Stimulated activated CD8-positive, alpha-beta memory T cell treated with anti-CD3 and anti-CD28 coated beads, Interleukin-2, amount 100 ng/mL, for 1 hour (primary cell): Measurements from ENCODE around the gene RGS1.

Experiments
- DNase-seq, 2 donors: peaks; one replicate each; pipeline ENCODE4 v3.0.0-alpha.2; 2020; ENCODE audit warnings: low read depth in 2 of 2

Gene RGS1

DNA sequence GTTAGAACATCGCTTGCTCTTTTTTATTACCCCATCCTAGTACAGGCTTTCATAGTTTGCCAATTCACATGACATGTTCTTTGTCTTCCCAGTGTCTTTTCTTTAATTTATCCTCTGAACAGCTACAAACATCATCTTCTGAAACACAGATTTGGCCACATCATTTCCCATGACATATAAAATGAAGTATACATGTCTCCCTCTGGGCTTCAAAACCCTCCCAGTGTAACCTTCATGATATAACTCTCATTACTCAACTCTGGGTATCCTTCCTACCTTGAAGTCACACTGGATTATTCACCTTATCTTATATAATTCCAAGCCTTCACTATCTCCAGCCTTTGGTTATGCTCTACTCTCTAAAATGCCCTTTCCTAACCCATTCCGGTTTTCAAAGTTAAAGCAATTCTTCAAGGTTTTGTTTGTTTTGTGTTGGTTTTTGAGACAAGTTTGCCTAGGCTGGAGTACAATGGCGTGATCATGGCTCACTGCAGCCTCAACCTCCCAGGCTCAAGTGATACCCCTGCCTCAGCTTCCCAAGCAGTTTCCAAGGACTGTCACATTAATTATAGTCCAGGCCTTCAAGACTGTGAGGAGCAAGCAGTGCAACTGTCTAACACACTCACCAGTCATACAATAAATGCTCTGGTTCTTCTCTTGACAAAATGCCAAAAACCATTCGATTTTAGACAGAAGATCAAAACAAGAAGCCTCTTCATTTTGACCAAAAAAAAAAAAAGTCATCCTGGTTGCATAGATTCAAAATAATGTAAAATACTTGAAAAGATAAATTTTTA lies 5.8 kb downstream of the RGS1 start:
- no peak for DNase-seq

DNA sequence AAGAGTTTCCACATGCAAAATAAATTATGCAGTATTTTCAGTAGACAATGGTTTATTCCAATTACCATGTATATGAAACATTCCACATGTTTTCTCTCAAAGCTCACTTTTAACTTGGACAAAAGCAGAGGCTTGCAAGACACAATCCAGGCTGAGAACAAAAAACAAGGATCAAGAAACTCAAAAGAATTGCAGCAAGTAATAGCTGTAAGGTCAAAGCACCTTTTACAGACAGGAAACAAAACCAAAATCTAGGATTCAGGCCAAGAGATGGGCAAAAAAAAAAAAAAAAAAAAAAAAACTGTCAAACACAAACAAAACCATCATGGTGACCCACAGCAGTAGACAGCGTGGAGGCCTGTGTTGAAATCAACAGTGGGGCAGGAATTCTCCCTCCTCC lies 9.3 kb downstream of the RGS1 start:
- no peak for DNase-seq

DNA sequence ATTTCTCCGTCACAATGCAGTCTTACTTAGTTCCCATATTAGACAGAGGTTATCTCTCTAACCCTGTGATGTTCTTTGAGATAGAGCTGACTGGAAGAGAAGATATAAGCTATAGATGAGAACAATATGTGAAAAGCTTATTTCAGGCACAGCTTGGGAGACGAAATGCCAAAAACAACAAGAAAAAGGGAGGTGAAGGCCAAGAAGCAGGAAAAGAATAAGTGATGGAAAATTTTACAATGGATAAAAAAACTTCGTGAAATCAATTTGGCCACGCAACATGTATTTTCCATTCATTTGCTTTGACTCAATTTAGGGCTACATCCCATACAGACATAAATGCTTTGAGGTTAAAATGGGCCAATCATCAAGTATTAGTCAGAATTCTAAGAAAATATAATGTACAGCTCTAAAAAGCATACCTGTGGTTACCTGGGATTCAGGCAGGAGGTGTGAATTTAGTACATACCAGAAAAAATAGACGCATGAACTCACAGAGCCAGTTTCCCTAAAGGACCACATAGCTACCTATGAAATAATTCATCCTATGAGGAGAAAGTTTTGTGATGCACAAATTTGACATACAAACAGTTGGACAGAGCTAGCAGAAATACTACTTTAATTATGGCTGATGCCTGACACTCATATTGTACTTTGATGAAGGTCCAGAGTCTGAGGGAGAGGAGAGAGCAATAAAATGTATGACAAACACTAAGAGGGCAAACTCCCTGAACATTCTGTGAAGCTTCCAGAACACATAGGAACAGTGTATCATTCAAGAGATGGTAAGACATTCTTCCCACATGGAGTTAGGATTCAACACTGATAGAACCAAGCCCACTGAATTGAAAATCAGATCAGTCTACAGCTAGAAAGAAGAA lies 12.1 kb downstream of the RGS1 start:
- no peak for DNase-seq

- no peak for DNase-seq
These were observed 13.0 kb downstream of the RGS1 start for GRCh38 chr1:192588546-192588945.

GRCh38 chr1:192589813-192590212 lies 14.2 kb downstream of the RGS1 start:
- no peak for DNase-seq

- no peak for DNase-seq
These were observed 16.9 kb downstream of the RGS1 start for GRCh38 chr1:192592517-192592916.

DNA sequence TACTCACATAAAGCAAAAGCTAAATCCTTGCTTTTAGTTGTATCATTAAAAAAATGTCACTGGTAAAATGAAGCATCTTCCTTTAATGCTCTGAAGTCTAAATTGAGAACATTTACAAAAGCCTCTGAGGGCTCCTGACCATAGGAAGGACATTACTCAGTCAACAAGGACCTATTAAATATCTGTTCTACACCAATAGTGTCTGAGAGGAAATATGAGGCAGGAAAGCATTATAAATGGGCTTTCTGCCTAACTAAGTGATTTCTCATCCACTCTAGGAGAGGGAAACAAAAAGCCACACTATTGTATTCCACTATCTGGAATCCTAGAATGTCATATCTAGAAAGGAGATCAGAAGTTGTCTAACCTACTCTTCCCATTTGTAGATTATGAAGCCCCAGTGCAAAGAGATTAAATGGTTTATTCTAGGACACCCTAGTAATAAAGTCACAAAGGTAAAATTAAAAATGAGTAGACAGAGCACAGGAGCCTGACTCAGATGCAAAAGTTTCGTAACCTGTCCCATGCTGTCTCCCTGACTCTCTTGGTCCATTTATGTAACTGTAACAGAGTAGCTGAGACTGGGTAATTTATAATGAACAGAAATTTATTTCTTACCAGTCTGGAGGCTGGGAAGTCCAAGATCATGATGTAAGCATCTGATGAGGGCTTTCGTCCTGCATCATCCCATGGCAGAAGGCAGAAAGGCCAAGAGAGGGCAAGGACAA lies 17.6 kb downstream of the RGS1 start:
- DNase-seq: no peak

DNA sequence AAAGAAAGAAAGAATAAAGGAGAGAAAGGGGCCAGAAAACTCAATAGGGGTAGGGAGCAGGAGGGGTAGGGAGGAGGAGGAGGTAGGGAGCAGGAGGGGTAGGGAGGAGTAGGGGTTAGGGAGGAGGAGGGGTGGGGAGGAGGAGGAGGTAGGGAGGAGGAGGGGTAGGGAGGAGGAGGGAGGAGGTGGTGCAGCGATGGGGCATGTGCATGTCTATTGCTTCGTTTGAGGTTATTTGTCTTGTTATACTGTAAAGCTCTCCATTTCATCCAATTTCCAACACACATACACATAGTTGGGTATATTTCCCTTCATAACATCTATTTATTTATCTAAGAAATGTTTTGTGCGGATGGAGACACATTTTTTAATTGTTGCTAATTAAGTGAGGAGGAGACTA lies 19.7 kb downstream of the RGS1 start:
- DNase-seq: no peak

DNA sequence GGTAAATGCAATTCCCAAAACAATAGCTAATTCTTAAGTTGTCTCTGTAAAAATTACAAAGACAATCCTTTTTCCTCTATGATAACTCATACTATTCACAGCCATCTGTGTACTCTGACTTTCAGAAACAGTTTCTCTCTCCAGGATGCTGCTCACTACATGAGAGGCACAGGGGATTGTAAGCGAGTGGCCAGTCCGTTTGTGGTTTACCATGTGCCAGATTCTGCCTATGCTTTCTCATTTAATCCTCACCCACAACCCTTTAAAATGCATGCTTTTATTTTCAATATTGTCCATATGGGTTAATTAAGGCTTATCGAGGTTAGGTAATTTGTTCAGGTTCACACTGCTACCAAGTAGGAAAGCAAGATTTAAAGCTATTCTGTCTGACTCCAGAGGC lies 23.0 kb downstream of the RGS1 start:
- DNase-seq: no peak

DNA sequence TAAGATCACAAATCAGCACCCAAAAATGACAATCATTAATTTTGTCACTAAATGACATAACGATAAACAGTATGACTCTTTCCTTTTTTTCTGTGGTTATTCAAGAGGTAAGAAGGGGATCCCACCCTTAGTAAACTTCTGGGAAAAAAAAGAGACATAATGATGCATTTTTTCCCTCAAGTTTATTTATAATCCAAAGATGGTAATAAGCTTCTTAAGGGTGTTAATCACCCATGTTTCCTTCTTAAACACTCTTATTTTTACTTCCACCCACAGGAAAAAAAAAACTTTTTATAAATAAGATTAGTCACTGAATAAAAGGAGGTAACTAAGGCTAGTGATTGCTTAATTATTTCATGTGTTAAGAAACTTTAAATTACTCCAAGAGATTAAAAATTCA lies 24.7 kb downstream of the RGS1 start:
- no peak for DNase-seq

DNA sequence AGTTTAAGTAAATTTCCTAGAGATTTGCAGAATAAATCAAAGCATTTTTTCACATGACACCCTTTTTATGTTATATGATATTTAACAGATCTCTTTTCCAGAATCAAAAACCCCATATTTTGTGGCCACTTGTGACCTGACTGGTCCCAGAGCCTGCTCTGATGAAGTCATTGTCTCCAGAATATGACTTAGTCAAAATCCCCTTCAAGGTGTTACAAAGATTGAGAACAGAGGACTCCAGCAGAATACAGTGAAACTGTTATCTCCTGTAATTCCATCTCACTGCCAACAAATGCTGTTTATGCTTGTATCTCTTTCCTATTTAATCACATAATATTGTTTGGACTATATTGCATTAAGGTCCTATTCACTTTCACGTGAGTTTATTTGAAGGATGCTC lies 25.6 kb downstream of the RGS1 start:
- DNase-seq: no peak

DNA sequence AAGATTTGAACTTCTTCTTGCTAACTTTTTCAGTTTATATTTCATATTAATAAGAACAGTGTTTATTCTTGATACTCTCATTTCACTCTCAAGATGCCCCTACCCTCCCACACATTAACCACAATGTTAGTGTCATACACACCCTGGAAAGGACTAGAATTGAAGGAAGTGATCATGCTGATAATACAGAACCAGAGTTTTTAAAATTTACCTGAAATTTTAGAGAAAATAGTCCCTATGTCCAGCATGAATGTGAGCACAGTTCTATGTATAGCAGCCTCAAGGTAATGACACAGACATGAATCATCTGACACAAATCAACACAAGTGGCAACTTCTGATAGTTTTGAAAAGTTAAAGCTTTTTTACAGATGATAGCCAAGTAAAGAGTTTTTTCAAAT lies 26.0 kb downstream of the RGS1 start:
- DNase-seq: no peak

DNA sequence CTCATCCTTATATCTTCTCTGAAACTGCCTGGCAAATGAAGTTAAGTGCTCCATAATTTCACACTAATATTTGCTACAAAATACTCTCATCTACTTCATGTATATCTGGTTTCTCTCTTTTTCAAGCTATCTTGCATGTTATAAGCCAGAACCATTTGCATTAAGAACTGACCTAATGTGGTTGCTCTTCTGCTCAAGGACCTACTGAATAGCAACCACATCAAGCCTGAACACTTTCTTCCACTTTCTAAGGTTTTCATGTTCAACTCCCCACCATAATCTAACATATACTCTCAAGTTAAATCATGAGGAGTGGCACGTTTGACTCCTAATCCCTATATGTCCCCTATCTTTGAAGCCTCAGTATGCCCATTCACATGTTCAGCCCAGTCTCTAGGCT lies 27.2 kb downstream of the RGS1 start:
- DNase-seq: no peak

- DNase-seq: no peak
These were observed 27.7 kb downstream of the RGS1 start for GRCh38 chr1:192603218-192603787.

DNA sequence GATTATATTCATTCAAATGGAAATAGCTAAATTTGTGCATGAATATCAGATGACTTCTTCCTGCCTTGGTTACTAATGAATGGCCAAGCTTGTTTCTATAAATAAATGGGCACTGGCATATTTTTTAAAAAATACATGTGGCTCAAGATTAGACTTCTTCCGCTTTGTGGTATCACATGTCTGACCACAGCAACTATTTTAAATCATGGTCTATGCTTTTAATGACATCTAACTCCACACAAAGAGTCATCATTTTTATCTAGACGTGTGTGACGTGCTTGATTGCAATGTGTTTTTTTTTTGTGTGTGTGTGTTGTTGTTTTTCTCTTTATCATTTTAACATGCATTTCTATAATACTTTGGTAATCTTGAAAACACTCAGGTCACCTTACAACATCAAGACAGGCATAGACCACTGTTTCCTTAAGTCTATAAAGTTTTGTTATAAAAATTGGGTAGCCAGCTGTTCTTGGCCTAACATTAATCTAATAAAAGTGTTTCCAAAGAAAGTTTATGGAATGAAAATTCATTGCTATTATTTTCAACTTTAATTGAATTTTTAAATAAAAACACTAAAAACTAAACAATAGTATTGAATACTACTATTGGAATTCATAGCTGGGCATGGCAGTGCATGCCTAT lies 29.5 kb downstream of the RGS1 start:
- DNase-seq: no peak

DNA sequence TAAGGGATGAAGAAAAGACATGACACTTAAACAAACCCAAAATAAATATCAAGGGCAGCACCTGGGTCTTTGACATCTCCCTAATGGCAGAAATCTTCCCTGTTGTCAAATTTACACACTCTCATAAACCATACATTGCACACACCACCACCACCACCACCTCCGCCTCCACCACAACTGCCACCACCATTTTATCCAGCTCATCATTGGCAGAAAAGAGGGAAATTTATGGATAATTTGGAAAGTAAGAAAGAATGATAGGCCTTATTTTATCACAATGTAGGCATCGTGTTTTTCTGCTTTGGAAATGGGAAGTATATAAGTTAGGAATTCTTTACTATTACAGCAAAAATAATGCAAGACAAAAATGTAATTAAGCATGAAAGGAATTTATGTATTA lies 33.1 kb downstream of the RGS1 start:
- no peak for DNase-seq

DNA sequence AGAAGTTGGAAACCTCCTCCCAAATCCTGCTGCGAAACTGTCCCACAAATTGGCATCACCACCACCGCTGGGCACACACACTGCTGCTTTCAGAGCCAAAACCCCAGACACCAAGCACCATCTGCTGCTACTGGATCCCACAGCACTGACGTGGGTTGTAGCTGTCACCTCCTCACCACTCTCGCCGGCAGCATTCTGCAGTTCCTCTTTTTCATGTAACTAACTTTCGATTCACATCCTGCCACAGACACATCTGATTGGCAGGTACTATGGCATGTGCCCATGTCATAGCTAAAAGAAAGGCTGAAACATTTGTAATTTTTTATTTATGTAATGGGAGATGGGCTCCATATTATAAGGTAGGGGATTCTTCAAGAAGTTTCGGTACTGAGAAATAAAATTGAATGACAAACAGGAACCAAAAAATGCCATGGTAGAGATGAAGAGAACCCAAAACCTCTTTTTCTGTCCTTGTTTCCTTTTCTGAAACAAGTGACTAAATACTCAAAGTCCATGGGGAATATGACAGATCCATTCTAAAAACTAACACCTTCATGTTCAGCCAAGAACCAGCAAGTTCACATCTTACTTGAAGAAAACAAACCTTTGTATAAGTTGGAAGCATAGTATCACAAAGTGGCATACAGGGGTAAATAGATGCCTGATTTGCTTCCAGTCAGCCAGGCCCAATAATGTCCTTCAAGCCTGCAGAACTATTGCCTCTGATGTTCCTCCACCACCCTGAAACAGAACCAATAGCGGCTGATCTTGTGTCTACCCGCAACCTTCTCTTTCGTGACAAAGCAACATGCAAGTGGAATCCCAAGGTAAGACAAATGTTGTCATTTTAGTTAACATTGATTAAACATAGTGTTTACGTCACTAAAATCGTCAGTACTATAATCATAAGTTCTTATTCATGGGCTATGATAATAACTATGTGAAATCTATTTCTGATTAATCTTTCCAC lies 33.8 kb downstream of the RGS1 start:
- peak in 1 of 2 donors; percentile 18 for DNase-seq

- no peak for DNase-seq
These were observed 34.7 kb downstream of the RGS1 start for GRCh38 chr1:192610112-192610889.

- no peak for DNase-seq
These were observed 39.5 kb downstream of the RGS1 start for GRCh38 chr1:192615055-192615454.
